Right renal cortex interstitium (tissue), 3 donors: Measurements from ENCODE around the gene KRTAP10-8. TPM values are rescaled to one million over a fixed set of nuclear protein-coding genes. Genes with fewer than 3 reads are reported as not detected.
"Not testable (repeated sequence)": the region's sequence is repeated elsewhere in the genome, so short reads cannot be mapped to it uniquely, and the experiment has no call there.

ENCODE experiments used
- DNase-seq, 3 donors: peaks; one replicate each; pipeline ENCODE4 v3.0.0-alpha.2; 2013; ENCODE audit warnings: low read depth in 3 of 3, low spot score in 2 of 3
- polyA plus RNA-seq, 3 donors: library from polyadenylated mRNA; unstranded; fragments of 120-200 nt; gene quantifications; one replicate each; pipeline ENCODE4 v1.2.1, GENCODE V29; 2013; ENCODE audit not compliant: insufficient read length in 3 of 3

Gene KRTAP10-8
- polyA plus RNA-seq, 3 donors, result not detected

DNA sequence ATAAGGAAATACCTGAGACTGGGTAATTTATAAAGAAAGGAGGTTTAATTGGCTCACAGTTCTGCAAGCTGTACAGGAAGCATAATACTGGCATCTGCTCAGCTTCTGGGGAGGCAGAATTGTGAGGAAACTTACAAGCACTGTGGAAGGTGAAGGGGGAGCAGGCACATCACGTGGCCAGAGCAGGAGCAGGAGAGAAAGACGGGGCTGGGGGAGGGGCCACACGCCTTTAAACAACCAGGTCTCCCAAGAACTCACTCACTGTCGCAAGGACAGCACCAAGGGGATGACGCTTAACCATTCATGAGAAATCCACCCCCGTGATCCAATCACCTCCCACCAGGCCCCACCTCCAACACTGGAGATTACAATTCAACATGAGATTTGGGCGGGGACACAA lies 49.7 kb downstream of the KRTAP10-8 start:
- not testable (repeated sequence) for DNase-seq

Other genes with a start within 250 kb of the KRTAP10-8 start
- 1 to 10 TPM; 3.8 to 4.5 (median 4.2) TPM for gene LRRC3, start 156.6 kb upstream of the KRTAP10-8 start, polyA plus RNA-seq
- gene KRTAP10-1, start 71.9 kb upstream of the KRTAP10-8 start, polyA plus RNA-seq, result not detected
- gene KRTAP10-2, start 60.6 kb upstream of the KRTAP10-8 start, polyA plus RNA-seq, result not detected
- gene KRTAP10-3, start 53.3 kb upstream of the KRTAP10-8 start, polyA plus RNA-seq, result not detected
- gene KRTAP10-4, start 38.4 kb upstream of the KRTAP10-8 start, polyA plus RNA-seq, result not detected
- gene KRTAP10-5, start 31.5 kb upstream of the KRTAP10-8 start, polyA plus RNA-seq, result not detected
- gene KRTAP10-6, start 19.6 kb upstream of the KRTAP10-8 start, polyA plus RNA-seq, result not detected
- under 1 TPM in 1 of 3 donors, not detected in 2; 0.08 TPM for gene KRTAP10-7, start 11.5 kb upstream of the KRTAP10-8 start, polyA plus RNA-seq
- not detected for gene KRTAP10-9, start 15.0 kb downstream of the KRTAP10-8 start, polyA plus RNA-seq
- not detected for gene KRTAP10-10, start 25.3 kb downstream of the KRTAP10-8 start, polyA plus RNA-seq
- not detected for gene KRTAP10-11, start 34.3 kb downstream of the KRTAP10-8 start, polyA plus RNA-seq
- gene KRTAP12-4, start 42.6 kb downstream of the KRTAP10-8 start, polyA plus RNA-seq, result not detected
- gene KRTAP12-3, start 45.9 kb downstream of the KRTAP10-8 start, polyA plus RNA-seq, result not detected
- gene KRTAP12-2, start 54.8 kb downstream of the KRTAP10-8 start, polyA plus RNA-seq, result not detected
- gene KRTAP12-1, start 70.1 kb downstream of the KRTAP10-8 start, polyA plus RNA-seq, result not detected
- gene KRTAP10-12, start 85.1 kb downstream of the KRTAP10-8 start, polyA plus RNA-seq, result not detected
- under 1 TPM; 0.53 to 0.67 (median 0.62) TPM for gene TSPEAR, start 99.5 kb downstream of the KRTAP10-8 start, polyA plus RNA-seq
- 10 to 100 TPM; 63.1 to 80.9 (median 80.6) TPM for gene UBE2G2, start 189.7 kb downstream of the KRTAP10-8 start, polyA plus RNA-seq
- 100 to 1,000 TPM; 119 to 121 (median 119) TPM for gene SUMO3, start 206.0 kb downstream of the KRTAP10-8 start, polyA plus RNA-seq